NT2/D1 (cell line): ENCODE results near the gene CLDN8.

Experiments used
- DNase-seq: peaks from one replicate; pipeline ENCODE4 v3.0.0-alpha.2; 2011; ENCODE audit warnings: low read depth, low spot score
- H3K27me3 ChIP-seq: 2 replicates; pipeline ENCODE4 v1.6.0; 2011; ENCODE audit warnings: mild to moderate bottlenecking; ENCODE audit not compliant: insufficient read length, insufficient read depth
- H3K36me3 ChIP-seq: 2 replicates; pipeline ENCODE4 v1.6.1; 2011; ENCODE audit warnings: mild to moderate bottlenecking, low read length, mixed read lengths; ENCODE audit not compliant: insufficient read depth, insufficient read length
- H3K4me1 ChIP-seq: 2 replicates; pipeline ENCODE4 v1.5.1; 2011; ENCODE audit not compliant: insufficient read depth, insufficient read length
- H3K4me3 ChIP-seq: 2 replicates; pipeline ENCODE4 v1.5.1; 2011; ENCODE audit warnings: low read depth; ENCODE audit not compliant: insufficient read length
- H3K9ac ChIP-seq: 2 replicates; pipeline ENCODE4 v1.6.0; 2011; ENCODE audit warnings: low read depth; ENCODE audit not compliant: insufficient read length
- H3K9me3 ChIP-seq: 2 replicates; pipeline ENCODE4 v1.5.1; 2011; ENCODE audit warnings: mild to moderate bottlenecking, low read length; ENCODE audit not compliant: insufficient read depth
- SUZ12 ChIP-seq: IDR thresholded peaks from 2 replicates; pipeline ENCODE4 v1.6.1; 2011; ENCODE audit not compliant: insufficient read length, insufficient read depth; ENCODE audit errors: extremely low read depth
- YY1 ChIP-seq: IDR thresholded peaks from 2 replicates; pipeline ENCODE4 v1.6.1; 2011; ENCODE audit not compliant: insufficient read length, insufficient read depth
- ZNF274 ChIP-seq: IDR thresholded peaks from 2 replicates; pipeline ENCODE4 v1.6.1; 2011; ENCODE audit warnings: mild to moderate bottlenecking, low read depth, low read length

The CLDN8 gene

DNA sequence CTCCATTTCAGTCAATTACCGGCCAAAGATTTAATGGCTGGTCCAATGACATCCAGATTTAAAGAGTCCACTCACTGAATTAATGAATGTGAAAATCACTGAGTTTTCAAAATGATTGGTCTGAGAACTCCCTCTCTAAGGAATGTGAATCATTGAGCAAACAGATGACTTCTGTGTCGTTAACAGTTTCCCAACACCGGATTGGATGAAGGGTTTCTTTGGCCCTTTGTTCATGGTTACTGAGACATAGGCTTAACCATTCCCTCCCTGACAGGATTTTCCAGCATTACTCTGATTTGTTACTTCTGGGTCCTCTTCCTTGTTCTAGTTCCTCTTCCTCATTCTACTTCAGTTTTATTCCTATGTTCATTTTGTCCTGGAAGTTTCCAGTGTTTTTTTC, 47.8 kb downstream of the CLDN8 start:
- Histone ChIP-seq H3K4me3 (no peak overlapping the region), H3K4me1 (no peaks in the 10 kb centered on the region)
- TF ChIP-seq YY1 (no peak), ZNF274 (no peak), SUZ12 (no peak)

DNA sequence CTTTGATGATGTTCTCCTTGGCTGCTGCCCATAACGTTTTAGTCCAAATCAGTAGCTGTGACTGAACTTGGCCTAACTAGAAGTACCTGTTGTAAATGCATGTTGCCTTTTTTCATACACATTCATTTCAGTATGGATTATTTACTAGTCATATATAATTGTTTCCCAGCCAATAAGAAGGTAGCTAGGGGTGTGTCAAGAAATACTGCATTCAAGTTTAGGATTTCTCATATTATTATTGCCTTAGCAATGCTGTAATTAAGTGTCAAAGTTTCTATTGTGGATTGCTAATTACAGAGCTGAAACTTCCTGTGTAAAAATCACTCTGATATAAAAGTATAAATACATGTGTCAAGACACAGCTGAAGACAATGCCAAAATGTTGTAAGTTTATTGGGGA, 49.2 kb downstream of the CLDN8 start, which contains the start of gene CLDN17:
CLDN17 (minus strand) TSS at position 101 of the 400 bp plus-strand sequence. CDS start 188 bp downstream, outside the sequence.
- H3K4me3 ChIP-seq: no peak within 1 kb of the TSS
- no peaks in the 10 kb centered on the region for H3K9me3 ChIP-seq
- no peak for DNase-seq
- no peaks in the 10 kb centered on the region for H3K4me1 ChIP-seq
- H3K36me3 ChIP-seq: no peaks in the 10 kb centered on the region
- TF ChIP-seq YY1: no peak
- TF ChIP-seq SUZ12: no peak
- TF ChIP-seq ZNF274: no peak
- no peaks in the 10 kb centered on the region for H3K27me3 ChIP-seq
- H3K9ac ChIP-seq: no peak within 1 kb of the TSS

More for the DNA sequence above, 47.8 kb downstream of the CLDN8 start:
- Histone ChIP-seq H3K27me3 (no peaks in the 10 kb centered on the region), H3K9me3 (no peaks in the 10 kb centered on the region), H3K36me3 (no peaks in the 10 kb centered on the region), H3K9ac (no peak overlapping the region)
- no peak for DNase-seq

DNA sequence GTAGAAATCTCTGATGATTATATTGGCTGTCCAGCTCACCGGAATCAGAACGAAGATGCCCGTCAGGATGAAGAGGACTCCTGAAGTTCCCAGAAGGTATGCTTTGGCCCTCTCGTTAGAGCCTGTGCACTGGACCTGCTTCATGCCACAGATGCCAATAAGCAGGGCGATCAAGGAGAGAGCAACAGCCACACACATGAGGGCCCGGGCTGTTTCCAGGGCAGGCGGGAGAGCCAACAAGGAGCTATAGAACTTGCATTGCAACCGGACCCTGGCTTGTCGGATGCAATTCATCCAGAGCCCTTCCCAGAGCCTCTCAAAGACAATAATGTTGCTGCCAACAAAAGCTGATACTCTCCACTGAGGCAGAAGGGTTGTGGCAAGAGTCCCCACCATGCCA, 49.7 kb downstream of the CLDN8 start:
- Histone ChIP-seq H3K9me3 (no peaks in the 10 kb centered on the region), H3K36me3 (no peaks in the 10 kb centered on the region), H3K4me1 (no peaks in the 10 kb centered on the region), H3K9ac (no peak overlapping the region), H3K4me3 (no peak overlapping the region), H3K27me3 (no peaks in the 10 kb centered on the region)
- no peak for DNase-seq
- no peak for TF ChIP-seq YY1
- no peak for TF ChIP-seq ZNF274
- no peak for TF ChIP-seq SUZ12

DNA sequence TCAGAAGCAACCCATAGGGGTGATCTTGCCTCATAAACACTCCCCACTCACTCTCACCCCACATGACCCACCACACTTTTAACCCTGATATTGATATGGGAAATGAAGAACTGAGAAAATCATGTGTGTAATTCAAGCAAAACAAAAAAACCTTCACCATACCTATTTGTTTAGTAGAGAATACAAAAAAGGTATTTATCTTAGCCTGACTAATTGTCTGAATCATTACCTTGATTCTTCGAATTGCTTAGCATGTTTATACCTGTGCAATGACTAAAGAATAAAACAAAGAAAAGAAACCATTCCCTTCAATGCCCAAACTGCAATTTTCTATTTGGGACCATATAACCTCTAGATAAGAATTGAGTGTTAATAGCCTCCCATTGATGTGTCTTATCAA, 51.1 kb downstream of the CLDN8 start:
- Histone ChIP-seq H3K36me3 (no peaks in the 10 kb centered on the region), H3K4me3 (no peak overlapping the region), H3K27me3 (no peaks in the 10 kb centered on the region), H3K9ac (no peak overlapping the region), H3K4me1 (no peaks in the 10 kb centered on the region), H3K9me3 (no peaks in the 10 kb centered on the region)
- DNase-seq: no peak
- no peak for TF ChIP-seq YY1
- TF ChIP-seq SUZ12: no peak
- TF ChIP-seq ZNF274: no peak
